Activated CD4-positive, alpha-beta T cell treated with anti-CD3 and anti-CD28 coated beads, Interleukin-2, Interleukin-4, amounts not matched to agents 100 ng/mL and 50 ng/mL, durations not matched to agents 16 hours and 8 hours (primary cell): Measurements from ENCODE around the gene PGS1.
"Not testable (repeated sequence)": the region's sequence is repeated elsewhere in the genome, so short reads cannot be mapped to it uniquely, and the experiment has no call there.

ENCODE experiments used
- DNase-seq: peaks from one replicate; pipeline ENCODE4 v3.0.0-alpha.2; 2020; ENCODE audit warnings: low spot score

PGS1 gene

DNA sequence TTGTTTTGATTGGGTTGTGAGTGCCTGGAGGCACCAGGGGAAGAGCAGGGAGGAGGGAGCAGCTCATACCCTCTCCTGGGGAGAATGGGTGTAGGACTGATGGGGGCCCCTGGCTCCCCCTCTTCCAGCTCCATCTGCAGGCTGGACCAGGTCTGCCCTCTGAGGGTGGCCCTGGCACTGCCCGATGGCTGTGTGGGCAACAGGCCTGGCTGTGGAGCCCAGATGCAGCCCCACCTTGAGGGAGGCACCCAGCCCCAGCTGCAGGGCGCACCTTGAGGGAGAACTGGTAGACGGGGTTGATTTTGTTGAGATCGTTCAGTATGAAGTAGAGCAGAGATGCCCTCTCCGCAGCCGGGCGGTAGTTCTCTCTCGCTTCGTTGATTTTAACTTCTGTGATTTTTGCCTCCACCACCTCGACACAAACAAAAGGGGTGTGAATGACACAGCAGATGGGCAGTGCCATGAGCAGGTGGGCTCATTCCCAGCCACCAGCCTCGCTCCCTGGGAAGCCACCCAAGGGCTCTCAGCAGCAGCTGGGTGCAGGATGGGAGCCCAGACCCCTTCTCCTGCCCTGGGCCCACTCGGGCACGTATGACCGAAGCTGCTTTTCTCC lies 71.6 kb downstream of the PGS1 start:
- no peak for DNase-seq

- DNase-seq, result no peak
These were observed 72.4 kb downstream of the PGS1 start for GRCh38 chr17:78450696-78451345.

GRCh38 chr17:78451753-78452152 lies 73.3 kb downstream of the PGS1 start:
- no peak for DNase-seq

GRCh38 chr17:78454346-78454745 lies 75.9 kb downstream of the PGS1 start:
- no peak for DNase-seq

GRCh38 chr17:78458091-78458490 lies 79.6 kb downstream of the PGS1 start:
- no peak for DNase-seq

- no peak for DNase-seq
These were observed 80.4 kb downstream of the PGS1 start for GRCh38 chr17:78458736-78459335.

GRCh38 chr17:78459696-78460095 lies 81.2 kb downstream of the PGS1 start:
- DNase-seq, result no peak

DNA sequence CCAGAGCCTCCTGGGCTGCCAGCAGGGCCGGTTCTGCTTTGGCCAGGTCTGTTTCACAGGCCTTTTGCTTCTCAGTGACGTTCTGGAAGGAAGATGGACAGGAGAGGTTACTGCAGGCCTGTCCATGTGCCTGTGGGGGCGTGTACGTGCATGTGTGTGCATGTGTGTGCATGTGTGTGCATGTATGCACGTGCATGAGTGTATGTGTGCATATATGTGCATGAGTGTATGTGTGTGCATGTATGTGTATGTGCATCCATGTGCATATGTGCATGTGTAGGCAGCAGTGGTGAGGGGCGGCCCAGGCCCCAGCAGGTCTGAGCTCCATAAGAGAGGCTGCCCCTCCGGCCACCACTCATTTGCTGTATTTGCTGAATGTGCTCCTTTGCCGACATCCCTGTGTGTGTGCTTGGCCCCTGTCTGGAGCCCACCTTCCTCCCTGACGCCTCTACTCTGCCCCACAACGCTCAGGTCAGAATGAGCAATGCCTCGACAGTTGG lies 81.8 kb downstream of the PGS1 start:
- DNase-seq, result no peak

DNA sequence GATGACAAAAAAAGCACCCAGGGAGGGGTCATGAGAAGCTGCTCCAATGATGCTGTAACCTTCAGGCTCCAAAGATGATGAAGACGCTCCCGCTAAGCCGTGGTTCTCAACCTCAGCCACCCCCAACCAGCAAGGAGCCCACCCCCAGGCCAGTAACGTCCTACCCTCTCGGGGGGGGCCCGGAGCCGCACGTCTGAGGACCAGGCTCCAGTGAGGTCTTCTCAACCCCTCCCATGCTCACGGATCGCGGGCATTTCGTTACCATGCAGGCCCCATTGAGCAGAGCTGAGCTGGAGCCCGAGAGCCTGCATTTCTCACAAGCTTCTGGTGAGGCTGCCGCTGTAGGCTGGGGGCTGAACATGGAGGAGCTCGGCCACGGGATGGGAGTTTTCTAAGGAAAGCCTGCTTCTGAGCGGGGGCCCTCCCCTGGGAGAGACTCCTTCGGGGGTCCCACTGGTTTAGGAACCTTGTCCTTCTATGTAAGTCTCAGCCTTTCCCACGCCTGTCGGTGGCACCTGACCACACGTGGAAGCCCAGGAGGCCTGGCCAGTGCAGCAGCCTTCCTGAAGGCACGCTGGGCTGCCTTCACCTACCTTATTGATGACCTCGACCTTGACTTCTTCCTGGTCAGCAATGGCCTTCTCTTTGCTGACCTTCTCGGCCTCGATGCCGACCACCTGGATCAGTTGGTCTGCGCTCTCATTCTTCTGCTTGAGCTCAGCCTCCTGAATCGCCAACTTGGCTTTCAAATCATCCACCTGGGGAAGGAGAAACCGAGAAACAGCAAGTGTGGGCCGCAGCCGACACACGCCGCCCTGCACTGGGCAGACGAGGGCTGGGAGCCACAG lies 82.7 kb downstream of the PGS1 start:
- DNase-seq, result no peak

- no peak for DNase-seq
These were observed 83.3 kb downstream of the PGS1 start for GRCh38 chr17:78461799-78462053.

DNA sequence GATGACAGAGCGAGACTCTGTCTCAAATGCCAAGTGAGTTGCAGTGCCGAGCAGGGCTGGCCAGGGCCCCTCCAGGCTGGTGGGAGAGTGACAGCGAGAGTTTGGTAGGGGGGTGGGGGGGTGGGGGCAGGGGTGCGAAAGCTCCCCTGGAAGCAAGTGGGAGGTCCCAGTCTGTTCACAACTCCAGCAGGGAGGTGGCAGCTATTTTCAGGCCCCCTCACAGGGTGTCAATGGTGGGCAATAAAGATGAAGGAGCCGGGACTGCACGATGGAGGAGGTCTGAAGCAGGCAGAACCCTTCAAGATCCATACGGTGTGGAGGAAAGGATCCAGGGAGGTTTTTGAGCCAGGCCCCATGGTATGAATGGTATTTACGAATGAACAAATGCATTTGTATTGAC lies 83.7 kb downstream of the PGS1 start:
- no peak for DNase-seq

DNA sequence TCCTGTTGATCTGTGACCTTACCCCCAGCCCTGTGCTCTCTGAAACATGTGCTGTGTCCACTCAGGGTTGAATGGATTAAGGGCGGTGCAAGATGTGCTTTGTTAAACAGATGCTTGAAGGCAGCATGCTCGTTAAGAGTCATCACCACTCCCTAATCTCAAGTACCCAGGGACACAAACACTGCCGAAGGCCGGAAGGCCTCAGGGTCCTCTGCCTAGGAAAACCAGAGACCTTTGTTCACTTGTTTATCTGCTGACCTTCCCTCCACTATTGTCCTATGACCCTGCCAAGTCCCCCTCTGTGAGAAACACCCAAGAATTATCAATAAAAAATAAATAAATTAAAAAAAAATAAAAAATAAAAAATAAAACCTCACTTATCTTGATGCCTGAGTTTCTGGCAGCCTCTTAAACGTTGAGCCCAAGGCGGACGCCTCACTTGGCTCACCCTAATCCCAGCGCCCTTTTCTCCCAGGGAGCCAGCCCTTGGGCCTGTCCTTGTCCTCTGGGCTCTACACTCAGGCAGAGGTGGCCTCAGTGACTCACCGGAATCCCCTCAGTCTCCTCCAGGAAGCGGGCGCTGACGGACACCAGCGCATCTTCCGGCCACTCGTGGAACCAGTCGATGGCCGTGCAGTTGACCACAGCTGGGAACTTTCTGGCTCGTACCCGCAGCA lies 87.8 kb downstream of the PGS1 start:
- DNase-seq, result not testable (repeated sequence)

DNA sequence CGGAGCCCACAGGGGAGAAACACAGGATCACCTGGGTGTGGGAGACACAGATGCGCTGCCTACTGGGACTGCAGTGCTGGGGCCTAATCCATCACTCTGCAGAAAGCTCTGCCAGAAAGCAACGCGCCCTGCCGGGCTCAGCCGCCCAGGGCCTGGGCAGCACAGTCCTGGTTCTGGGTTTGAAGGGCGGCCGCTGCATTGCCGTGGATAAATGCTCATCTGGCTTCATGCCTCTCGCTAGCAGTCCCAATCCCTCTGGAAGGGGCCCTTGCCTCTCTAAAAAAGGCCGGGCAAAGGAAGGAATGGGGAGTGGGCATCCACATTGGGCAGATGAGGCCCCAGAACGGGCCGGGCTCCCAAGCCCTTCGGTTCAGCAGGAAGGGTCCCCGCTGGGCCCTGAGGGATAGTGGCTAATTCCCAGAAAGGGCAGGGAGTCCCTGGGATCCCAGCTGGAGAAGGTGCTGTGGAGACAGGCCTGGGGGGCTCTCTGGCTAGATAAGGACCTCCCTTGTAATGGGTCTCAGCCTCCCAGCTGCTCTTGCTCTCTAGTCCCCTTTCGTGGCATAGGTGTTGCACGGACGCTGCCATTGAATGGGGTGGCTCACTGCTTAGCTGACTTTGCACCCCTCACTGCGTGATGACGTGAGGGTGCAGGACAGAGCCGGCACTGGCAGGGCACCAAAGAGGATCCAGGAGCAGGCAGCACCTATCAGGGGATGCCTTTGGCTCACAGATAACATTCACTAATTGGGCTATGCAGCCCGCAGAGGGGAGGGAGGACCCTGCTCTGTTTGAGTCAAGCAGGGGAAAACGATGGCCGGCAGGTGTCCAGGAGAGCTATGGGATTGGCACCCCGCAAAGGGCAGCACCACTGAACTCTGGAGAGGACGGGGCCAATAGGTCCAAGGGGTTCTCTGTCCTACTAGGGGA lies 88.6 kb downstream of the PGS1 start:
- no peak for DNase-seq

GRCh38 chr17:78468366-78468765 lies 89.9 kb downstream of the PGS1 start:
- DNase-seq, result no peak

GRCh38 chr17:78469443-78469842 lies 91.0 kb downstream of the PGS1 start:
- DNase-seq, result no peak

DNA sequence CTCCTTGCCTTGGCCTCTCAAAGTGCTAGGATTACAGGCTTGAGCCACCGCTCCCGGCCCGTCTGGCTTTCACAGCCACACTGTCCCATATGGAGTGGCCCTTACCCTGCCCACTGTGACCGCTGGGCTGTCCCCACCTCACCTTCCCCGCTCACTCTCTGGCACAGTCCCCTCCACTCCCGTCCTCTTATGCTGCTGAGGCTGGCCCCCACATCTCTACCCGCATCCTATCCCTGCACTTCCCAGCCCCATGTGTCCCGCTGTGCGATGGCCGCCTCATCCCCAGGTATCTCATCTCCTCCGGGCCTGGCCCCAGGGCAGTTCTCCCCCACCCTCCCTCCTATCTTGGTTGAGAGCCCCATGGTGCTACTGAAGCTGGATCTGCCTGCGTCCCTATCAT lies 93.2 kb downstream of the PGS1 start:
- DNase-seq, result no peak

DNA sequence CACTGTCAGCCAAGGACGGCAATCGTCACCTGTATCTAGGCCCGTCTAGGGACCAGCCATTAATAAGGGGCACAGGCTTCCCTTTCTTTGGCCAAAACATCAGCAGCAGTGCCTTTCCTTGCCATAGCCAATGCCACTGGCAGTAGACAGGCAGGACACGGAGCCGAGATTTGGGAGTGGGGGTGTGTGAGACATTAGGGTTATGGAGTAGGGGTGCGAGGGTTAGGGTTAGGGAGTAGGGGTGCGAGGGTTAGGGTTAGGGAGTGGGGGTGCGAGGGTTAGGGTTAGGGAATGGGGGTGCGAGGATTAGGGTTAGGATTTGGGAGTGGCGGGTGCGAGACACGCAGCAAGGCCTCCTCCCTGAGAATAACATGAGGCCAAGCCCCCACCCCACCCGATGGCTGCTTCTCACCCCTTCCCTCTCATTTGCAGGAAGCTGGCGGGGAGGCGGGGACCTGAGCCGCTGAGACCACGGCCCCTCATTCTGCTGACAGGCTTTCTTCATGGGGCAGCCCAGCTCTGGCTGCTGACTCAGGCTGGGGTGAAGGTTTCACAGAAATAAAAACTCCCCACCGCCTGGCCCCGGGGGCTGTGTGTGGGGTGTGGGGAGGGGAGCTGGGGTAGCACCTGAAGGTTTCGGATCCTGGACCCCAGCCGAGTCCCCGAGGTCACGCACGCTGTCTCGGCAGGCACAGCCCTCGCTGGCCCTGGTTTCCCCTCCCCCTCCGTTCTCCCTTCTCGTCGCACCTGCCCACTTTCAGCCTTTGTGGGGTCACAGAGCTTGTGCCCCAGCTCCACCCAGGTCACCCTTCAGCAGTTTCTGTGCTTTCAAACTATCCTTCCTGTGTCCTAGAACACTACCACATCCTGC lies 93.8 kb downstream of the PGS1 start:
- DNase-seq, result no peak

GRCh38 chr17:78473951-78474613 lies 95.6 kb downstream of the PGS1 start:
- no peak for DNase-seq
